22Rv1 (cell line): ENCODE data around the gene DPH3.

Experiments used
- H3K27ac ChIP-seq: fragments of 450-650 bp; 2 replicates; pipeline ENCODE4 v1.5.1; 2017
- ZFX ChIP-seq: fragments of 450-650 bp; IDR thresholded peaks from 2 replicates; pipeline ENCODE4 v1.6.1; 2017; ENCODE audit warnings: antibody characterized with exemption, borderline replicate concordance
- TF ChIP-seq, protein P1 (sequence below): fragments of 450-650 bp; IDR thresholded peaks from 2 replicates; pipeline ENCODE4 v1.5.1; 2017; ENCODE audit warnings: mild to moderate bottlenecking

DPH3 gene

DNA sequence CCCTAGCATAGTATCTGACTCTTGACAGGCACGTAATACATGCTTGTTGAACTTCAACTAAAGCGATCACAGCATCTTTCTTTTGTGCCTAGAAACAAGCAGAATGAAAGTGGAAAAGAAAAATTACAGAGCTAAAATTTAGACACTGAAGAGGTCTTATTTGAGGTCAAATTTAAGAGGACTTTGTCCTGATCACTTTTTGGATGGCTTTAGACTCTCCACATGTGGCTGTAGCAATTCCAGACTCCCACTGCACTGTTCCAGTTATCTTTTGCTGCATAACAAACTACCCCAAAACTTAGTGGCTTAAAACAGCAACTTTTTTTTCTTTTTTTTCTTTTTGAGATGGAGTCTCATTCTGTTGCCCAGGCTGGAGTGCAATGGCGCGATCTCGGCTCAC lies 23.5 kb downstream of the DPH3 start:
- TF ChIP-seq ZFX: no peak
- TF ChIP-seq, protein P1, sequence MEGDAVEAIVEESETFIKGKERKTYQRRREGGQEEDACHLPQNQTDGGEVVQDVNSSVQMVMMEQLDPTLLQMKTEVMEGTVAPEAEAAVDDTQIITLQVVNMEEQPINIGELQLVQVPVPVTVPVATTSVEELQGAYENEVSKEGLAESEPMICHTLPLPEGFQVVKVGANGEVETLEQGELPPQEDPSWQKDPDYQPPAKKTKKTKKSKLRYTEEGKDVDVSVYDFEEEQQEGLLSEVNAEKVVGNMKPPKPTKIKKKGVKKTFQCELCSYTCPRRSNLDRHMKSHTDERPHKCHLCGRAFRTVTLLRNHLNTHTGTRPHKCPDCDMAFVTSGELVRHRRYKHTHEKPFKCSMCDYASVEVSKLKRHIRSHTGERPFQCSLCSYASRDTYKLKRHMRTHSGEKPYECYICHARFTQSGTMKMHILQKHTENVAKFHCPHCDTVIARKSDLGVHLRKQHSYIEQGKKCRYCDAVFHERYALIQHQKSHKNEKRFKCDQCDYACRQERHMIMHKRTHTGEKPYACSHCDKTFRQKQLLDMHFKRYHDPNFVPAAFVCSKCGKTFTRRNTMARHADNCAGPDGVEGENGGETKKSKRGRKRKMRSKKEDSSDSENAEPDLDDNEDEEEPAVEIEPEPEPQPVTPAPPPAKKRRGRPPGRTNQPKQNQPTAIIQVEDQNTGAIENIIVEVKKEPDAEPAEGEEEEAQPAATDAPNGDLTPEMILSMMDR: no peak
- H3K27ac ChIP-seq: no peak overlapping the region

DNA sequence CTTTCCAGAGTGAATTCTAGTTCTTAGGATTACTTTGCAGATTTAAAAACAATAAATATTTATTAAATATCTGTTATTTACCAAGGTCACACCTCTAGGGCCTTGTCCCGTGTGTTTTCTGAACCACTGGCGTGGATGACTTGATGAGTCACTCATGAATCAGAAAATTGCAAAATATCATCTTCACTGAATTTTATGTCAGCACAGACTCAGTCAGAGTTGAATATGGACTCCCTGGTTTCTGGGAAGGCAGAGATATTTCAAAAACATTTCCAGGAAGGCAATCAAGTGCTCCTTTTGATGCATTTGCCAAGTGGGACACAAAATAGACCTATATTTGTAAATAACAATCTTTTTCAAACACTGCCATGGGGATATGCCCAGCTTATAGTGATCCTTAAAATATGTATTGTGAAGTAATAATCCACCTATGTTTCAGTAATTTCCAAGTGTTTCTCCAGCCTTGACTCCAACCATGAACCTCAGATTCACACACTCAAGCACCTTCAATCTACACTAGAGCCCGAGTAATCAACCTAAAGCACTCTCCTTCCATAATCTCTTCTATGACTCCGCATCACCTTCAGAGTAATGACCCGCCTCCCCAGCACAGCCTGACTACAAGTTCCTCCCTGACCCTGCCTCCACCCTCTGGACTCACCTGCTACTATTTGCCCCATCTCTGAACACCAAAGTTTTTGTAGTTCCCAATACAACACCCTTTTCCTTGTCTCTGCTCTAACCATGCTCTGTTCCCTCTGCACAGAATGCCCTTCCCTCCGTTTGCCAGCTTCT lies 24.3 kb downstream of the DPH3 start:
- no peak overlapping the region for H3K27ac ChIP-seq
- TF ChIP-seq, protein P1: no peak
- TF ChIP-seq ZFX: no peak

DNA sequence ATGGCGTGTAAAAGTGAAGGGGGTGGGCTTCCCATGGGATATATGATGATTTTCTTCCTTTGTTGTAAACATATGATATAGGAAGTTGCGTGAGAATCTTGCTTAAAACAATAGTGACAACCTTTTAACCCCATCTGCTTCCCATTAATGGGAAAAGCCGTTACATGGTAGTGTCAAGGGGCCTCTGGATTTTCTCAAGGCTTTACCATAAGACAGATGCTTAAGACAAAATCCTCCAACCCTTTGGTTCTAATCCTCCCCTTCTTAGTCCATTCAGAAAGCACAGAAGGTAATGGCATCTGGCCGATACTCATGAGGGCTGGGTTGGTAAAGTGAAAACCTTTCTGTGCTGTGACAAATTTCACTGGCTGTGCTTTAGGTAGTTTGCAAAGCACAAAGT lies 25.0 kb downstream of the DPH3 start:
- H3K27ac ChIP-seq: no peak overlapping the region
- TF ChIP-seq, protein P1: no peak
- no peak for TF ChIP-seq ZFX

DNA sequence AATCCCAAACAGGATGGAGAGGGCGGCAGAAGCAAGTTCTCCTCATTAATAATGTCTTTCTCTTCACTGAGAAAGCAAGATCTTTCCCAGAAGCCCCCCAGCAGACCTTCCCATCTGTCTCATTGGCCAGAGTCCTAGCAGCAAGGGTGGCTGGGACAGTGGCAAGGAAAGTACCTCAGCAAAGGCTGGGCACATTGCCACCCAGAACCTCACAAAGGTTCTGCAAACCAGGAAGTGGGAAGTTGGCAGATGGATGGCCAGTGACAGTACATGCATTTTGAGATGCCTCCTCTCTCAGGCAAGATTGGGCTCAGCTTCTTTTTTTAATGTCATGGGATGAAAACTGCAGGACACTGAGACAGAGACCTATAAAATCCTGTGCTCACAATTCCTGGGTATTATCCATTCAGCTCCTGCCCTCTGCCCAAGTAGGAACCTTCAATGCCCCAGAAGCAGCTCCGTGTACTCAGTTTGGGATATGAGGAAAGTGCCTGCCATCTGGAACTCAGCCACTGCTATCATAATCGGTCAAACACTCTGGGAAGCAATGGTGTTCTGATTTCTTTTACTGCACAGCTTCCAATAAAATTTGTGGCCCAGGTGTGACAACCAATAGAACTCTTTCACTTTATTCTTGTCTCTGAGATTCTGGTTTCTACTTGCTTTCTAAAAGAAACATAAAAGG lies 25.5 kb downstream of the DPH3 start:
- H3K27ac ChIP-seq: no peak overlapping the region

DNA sequence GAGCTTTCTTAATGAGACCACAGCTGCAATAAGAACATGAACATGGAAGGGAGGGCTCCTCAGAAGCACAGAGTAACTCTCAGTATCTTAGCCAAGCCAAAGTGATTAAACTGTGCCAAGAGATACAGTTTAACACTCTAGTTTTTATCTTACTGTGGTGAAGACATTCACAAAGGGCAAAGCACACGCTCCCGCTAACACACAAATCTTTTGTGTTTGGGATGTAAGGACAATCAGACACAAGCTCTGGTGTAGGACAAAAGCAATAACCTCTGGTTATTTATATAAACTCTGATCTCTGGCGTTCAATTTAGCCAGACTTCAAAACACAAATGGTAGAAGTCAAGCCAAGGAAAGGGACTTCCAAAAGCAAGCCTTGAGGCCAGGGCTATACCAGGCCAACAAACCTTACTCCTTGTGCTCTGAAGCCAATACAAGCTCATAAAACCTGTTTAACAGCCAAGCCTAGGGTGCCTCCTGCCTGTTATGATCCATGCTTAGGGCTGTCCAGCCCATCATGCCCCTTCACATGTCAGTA lies 27.8 kb downstream of the DPH3 start:
- H3K27ac ChIP-seq: peak overlapping the region; percentile 37; the same call in 1 of the 2 replicates
- TF ChIP-seq, protein P1: no peak
- TF ChIP-seq ZFX: no peak

More for the DNA sequence above, 25.5 kb downstream of the DPH3 start:
- no peak for TF ChIP-seq ZFX
- TF ChIP-seq, protein P1: no peak

DNA sequence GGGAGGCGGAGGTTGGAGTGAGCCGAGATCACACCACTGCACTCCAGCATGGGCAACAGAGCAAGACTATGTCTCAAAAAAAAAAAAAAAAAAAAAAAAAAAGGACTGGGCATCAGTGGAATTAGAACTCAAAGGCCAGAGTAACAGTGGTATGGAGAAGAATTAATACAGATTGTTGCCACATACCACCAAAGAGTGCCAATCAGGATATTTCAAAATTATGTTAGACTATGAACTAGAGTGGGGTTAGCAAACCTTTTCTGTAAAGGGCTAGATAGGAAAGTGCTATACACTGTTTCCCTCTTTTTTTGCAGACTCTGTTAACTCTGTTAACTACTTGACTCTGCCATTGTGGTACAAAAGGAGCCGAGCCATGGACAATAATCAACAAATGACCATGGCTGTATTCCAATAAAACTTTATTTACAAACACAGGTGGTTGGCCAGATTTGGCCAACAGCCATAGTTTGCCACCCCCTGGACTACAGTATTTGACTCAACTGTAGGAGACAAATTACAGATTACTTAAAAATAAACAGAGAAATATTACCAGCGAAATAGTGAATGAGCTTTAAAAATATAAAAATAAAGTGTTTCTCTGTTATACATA lies 28.6 kb downstream of the DPH3 start:
- H3K27ac ChIP-seq: peak overlapping the region; percentile 37; the same call in 1 of the 2 replicates
- TF ChIP-seq, protein P1: no peak
- no peak for TF ChIP-seq ZFX
